Suprapubic skin (tissue), 4 donors: ENCODE data around the gene TFE3. TPM values are rescaled to one million over a fixed set of nuclear protein-coding genes. Genes with fewer than 3 reads are reported as not detected.

ENCODE experiments used
- DNase-seq, 2 donors: peaks; one replicate each; pipeline ENCODE4 v3.0.0-alpha.2; 2019; ENCODE audit warnings: low spot score in 2 of 2
- H3K27ac ChIP-seq: fragments of 200-600 bp; sonication (generic); one replicate; pipeline ENCODE4 v1.5.1; 2019
- H3K27me3 ChIP-seq: fragments of 200-600 bp; sonication (generic); one replicate; pipeline ENCODE4 v1.5.1; 2019
- H3K36me3 ChIP-seq: fragments of 200-600 bp; sonication (generic); one replicate; pipeline ENCODE4 v1.5.1; 2019
- H3K4me1 ChIP-seq: fragments of 200-600 bp; sonication (generic); one replicate; pipeline ENCODE4 v1.5.1; 2019
- H3K4me3 ChIP-seq: fragments of 200-600 bp; sonication (generic); one replicate; pipeline ENCODE4 v1.5.1; 2019; ENCODE audit warnings: mild to moderate bottlenecking
- H3K9me3 ChIP-seq: fragments of 200-600 bp; sonication (generic); one replicate; pipeline ENCODE4 v1.5.1; 2019
- EP300 ChIP-seq: sonication (generic); formaldehyde crosslinking; IDR thresholded peaks from one replicate; pipeline ENCODE4 v1.6.1; 2017; ENCODE audit warnings: antibody characterized with exemption
- POLR2A ChIP-seq, 2 donors: fragments of 450-650 bp; IDR thresholded peaks; one replicate each; pipeline ENCODE4 v1.6.1; 2017; ENCODE audit warnings: antibody characterized with exemption in 2 of 2, mild to moderate bottlenecking in 2 of 2, moderate library complexity in 2 of 2
- POLR2AphosphoS5 ChIP-seq, 3 donors: sonication (generic); formaldehyde crosslinking; IDR thresholded peaks; one replicate each; pipeline ENCODE4 v1.6.1; 2017; ENCODE audit warnings: antibody characterized with exemption in 3 of 3
- WGBS: methylation state at CpG from one replicate; pipeline ENCODE4 v1.1.5; 2018; 5-methylcytosine and 5-hydroxymethylcytosine counted together
- total RNA-seq, 4 donors: library from RNA; depleted of rRNA; stranded (reverse); fragments of >200 nt; gene quantifications; one replicate each; pipeline ENCODE4 v1.1.0, GENCODE V29; 2016
- TF ChIP-seq, protein P1 (sequence below), 2 donors: fragments of 200-600 bp in 1 of 2; fragments of 450-650 bp in 1 of 2; sonication (generic) in 1 of 2; IDR thresholded peaks; one replicate each; pipeline ENCODE4 v1.5.1; 2016 to 2019; ENCODE audit warnings: antibody characterized with exemption in 2 of 2, mild to moderate bottlenecking in 1 of 2, moderate library complexity in 1 of 2

TFE3 gene
- total RNA-seq, 4 donors from 2014 or later, result 40.4 to 54.9 (median 50.3) TPM

DNA sequence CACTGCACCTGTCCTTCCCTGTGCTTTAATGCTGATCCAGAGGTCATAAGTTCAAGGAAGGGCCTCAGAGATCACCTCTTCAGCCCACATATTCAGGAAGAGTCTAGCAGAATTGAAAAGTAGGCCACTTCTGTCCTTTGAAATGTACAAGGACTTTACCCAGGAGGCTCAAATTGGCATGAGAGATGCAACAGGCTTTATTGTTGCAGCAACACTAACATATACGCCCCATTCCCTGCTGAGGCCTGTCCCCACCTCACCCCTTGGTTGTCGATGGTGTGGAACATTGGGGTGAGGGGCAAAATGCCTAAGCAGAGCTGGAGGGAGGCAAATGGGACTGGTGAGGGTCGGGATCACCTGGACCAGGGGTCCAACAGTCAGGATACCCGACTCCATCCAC lies 27.8 kb upstream of the TFE3 start:
- WGBS, result 78% methylated on average over 4 of the region's 4 CpGs
- TF ChIP-seq POLR2A (IDR thresholded peaks at IDR 0.05) (no peak), EP300 (no peak), POLR2AphosphoS5 (IDR thresholded peaks at IDR 0.05) (no peak)
- TF ChIP-seq, protein P1, sequence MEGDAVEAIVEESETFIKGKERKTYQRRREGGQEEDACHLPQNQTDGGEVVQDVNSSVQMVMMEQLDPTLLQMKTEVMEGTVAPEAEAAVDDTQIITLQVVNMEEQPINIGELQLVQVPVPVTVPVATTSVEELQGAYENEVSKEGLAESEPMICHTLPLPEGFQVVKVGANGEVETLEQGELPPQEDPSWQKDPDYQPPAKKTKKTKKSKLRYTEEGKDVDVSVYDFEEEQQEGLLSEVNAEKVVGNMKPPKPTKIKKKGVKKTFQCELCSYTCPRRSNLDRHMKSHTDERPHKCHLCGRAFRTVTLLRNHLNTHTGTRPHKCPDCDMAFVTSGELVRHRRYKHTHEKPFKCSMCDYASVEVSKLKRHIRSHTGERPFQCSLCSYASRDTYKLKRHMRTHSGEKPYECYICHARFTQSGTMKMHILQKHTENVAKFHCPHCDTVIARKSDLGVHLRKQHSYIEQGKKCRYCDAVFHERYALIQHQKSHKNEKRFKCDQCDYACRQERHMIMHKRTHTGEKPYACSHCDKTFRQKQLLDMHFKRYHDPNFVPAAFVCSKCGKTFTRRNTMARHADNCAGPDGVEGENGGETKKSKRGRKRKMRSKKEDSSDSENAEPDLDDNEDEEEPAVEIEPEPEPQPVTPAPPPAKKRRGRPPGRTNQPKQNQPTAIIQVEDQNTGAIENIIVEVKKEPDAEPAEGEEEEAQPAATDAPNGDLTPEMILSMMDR (IDR thresholded peaks at IDR 0.05), result no peak
- H3K4me3 ChIP-seq, result no peak overlapping the region
- no peaks in the 10 kb centered on the region for H3K27me3 ChIP-seq
- no peaks in the 10 kb centered on the region for H3K9me3 ChIP-seq
- peaks cover 14% of the 10 kb centered on the region for H3K4me1 ChIP-seq
- no peak for DNase-seq
- no peak overlapping the region for H3K27ac ChIP-seq
- peaks cover 11% of the 10 kb centered on the region for H3K36me3 ChIP-seq

DNA sequence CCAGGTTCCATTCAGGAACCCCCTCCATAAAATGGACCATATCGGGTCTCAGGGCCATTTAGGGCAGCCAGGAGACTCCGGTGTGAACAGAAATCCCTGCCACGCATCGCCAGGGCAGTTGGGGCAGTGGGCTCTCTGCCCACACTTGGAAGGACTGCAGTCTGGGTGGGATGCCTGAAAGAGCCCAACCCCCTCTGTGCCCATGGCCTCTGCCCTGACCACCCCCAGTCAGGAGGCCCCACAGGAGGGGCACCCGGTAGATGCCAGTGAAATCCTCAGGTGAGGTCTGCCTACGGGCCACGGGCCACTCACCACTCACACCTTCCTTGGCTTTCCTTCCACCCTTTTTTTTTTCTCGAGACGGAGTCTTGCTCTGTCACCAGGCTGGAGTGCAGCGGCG lies 25.9 kb upstream of the TFE3 start:
- no peak for TF ChIP-seq EP300
- TF ChIP-seq POLR2A (IDR thresholded peaks at IDR 0.05), result no peak
- TF ChIP-seq, protein P1 (IDR thresholded peaks at IDR 0.05), result no peak
- TF ChIP-seq POLR2AphosphoS5 (IDR thresholded peaks at IDR 0.05), result no peak
- H3K4me1 ChIP-seq, result peaks cover 14% of the 10 kb centered on the region
- no peak overlapping the region for H3K4me3 ChIP-seq
- H3K27me3 ChIP-seq, result no peaks in the 10 kb centered on the region
- H3K27ac ChIP-seq, result no peak overlapping the region
- peaks cover 24% of the 10 kb centered on the region for H3K36me3 ChIP-seq
- no peaks in the 10 kb centered on the region for H3K9me3 ChIP-seq
- no peak for DNase-seq
- 88% methylated on average over 8 of the region's 11 CpGs for WGBS

DNA sequence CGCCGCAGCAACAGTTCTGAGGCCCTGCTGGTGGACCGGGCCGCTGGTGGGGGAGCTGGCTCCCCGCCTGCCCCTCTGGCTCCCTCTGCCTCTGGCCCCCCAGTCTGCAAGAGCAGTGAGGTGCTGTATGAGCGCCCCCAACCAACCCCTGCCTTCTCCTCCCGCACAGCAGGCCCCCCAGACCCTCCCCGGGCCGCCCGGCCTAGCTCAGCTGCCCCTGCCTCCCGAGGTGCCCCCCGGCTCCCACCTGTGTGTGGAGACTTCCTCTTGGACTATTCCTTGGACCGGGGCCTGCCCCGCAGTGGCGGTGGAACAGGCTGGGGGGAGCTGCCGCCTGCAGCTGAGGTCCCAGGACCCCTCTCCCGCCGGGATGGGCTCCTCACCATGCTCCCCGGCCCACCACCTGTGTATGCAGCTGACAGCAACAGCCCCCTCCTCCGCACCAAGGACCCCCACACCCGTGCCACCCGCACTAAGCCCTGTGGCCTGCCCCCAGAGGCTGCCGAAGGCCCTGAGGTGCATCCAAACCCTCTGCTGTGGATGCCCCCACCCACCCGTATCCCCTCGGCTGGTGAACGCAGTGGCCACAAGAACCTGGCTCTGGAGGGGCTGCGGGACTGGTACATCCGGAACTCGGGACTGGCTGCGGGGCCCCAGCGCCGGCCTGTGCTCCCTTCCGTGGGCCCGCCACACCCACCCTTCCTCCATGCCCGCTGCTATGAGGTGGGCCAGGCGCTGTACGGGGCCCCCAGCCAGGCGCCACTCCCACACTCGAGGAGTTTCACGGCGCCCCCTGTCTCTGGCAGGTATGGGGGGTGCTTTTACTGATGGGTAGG lies 24.3 kb upstream of the TFE3 start:
- Histone ChIP-seq H3K27ac (no peak overlapping the region), H3K9me3 (no peaks in the 10 kb centered on the region), H3K27me3 (no peaks in the 10 kb centered on the region), H3K4me1 (peaks cover 4% of the 10 kb centered on the region), H3K4me3 (no peak overlapping the region), H3K36me3 (peaks cover 25% of the 10 kb centered on the region)
- TF ChIP-seq, protein P1 (IDR thresholded peaks at IDR 0.05), result no peak
- no peak for DNase-seq
- 90% methylated on average over 12 of the region's 41 CpGs for WGBS

DNA sequence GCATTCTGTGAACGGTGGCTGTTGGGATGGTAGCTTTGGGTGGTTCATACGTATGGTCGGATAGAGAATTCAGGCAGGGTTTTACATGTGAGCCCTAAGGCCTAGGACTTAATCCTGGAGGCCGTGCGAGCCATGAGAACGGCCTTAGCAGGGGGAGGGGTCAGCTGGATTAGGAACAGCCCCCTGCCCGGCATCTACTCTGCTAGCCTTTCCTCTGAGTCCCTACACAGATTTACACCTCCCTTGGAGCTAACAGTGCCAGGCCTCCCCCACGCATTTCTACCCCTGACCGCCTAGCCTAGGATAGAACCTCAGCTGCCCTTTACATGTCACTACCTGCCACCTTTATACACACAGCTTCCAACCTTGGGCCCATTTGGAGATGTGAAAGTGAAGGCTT lies 23.5 kb upstream of the TFE3 start:
- Histone ChIP-seq H3K9me3 (no peaks in the 10 kb centered on the region), H3K4me3 (no peak overlapping the region), H3K4me1 (no peaks in the 10 kb centered on the region), H3K27me3 (no peaks in the 10 kb centered on the region), H3K36me3 (peaks cover 32% of the 10 kb centered on the region), H3K27ac (no peak overlapping the region)
- 72% methylated on average over 9 of the region's 9 CpGs for WGBS
- TF ChIP-seq EP300, result no peak
- TF ChIP-seq POLR2AphosphoS5 (IDR thresholded peaks at IDR 0.05), result no peak
- TF ChIP-seq POLR2A (IDR thresholded peaks at IDR 0.05), result no peak
- TF ChIP-seq, protein P1 (IDR thresholded peaks at IDR 0.05), result no peak
- DNase-seq, result no peak

DNA sequence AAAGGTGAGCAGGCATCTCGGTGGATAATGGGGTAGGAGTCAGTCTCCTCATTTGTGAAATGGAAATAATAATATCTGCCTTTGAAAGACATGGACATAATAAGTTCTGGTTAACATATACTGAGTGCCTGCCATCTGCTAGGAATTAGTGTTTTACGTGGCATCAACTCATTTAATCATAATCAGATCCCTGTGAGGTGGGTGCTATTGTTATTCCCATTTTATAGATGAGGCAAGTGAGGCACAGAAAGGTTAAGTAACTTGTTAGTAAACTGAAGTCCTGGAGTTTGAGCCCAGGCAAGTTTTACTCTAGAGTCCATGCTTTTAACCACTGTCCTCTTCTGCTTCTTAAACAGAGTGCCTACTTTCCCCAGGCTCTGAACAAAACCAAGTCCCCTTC lies 23.1 kb upstream of the TFE3 start:
- no peaks in the 10 kb centered on the region for H3K9me3 ChIP-seq
- H3K27ac ChIP-seq, result no peak overlapping the region
- 78% methylated on average over 2 of the region's 2 CpGs for WGBS
- no peak overlapping the region for H3K4me3 ChIP-seq
- no peak for DNase-seq
- peaks cover 32% of the 10 kb centered on the region for H3K36me3 ChIP-seq
- no peak for TF ChIP-seq EP300
- TF ChIP-seq POLR2AphosphoS5 (IDR thresholded peaks at IDR 0.05), result no peak
- TF ChIP-seq POLR2A (IDR thresholded peaks at IDR 0.05), result no peak
- TF ChIP-seq, protein P1 (IDR thresholded peaks at IDR 0.05), result no peak
- no peaks in the 10 kb centered on the region for H3K4me1 ChIP-seq
- no peaks in the 10 kb centered on the region for H3K27me3 ChIP-seq
